Osteoblast (primary cell): Measurements from ENCODE around the gene NPHS2. TPM values are rescaled to one million over a fixed set of nuclear protein-coding genes. Genes with fewer than 3 reads are reported as not detected.

ENCODE experiments used
- DNase-seq: peaks from one replicate; pipeline ENCODE4 v3.0.0; 2011; ENCODE audit warnings: low spot score, mixed read lengths; ENCODE audit not compliant: insufficient read length; ENCODE audit errors: missing footprints
- H2AFZ ChIP-seq: 2 replicates; pipeline ENCODE4 v1.6.0; 2011; ENCODE audit warnings: mild to moderate bottlenecking, low read length
- H3K27ac ChIP-seq: 2 replicates; pipeline ENCODE4 v1.5.1; 2011; ENCODE audit warnings: mild to moderate bottlenecking, low read depth, low read length, moderate library complexity
- H3K27me3 ChIP-seq: 2 replicates; pipeline ENCODE4 v1.6.0; 2012; ENCODE audit warnings: mild to moderate bottlenecking, control low read depth, inconsistent platforms, low read length, moderate library complexity; ENCODE audit not compliant: insufficient read depth
- H3K36me3 ChIP-seq: 2 replicates; pipeline ENCODE4 v1.5.1; 2011; ENCODE audit warnings: mild to moderate bottlenecking, low read length, control low read depth, moderate library complexity; ENCODE audit not compliant: insufficient read depth
- H3K4me1 ChIP-seq: 2 replicates; pipeline ENCODE4 v1.5.1; 2011; ENCODE audit warnings: mild to moderate bottlenecking, low read length, control low read depth, moderate library complexity; ENCODE audit not compliant: insufficient read depth
- H3K4me2 ChIP-seq: 2 replicates; pipeline ENCODE4 v1.6.0; 2011; ENCODE audit warnings: mild to moderate bottlenecking, low read length; ENCODE audit not compliant: insufficient read depth
- H3K4me3 ChIP-seq: fragments of 200-600 bp; sonication (generic); 3 replicates; pipeline ENCODE4 v1.5.1; 2012; ENCODE audit warnings: mild to moderate bottlenecking, low read length, inconsistent platforms; ENCODE audit not compliant: insufficient read depth
- H3K79me2 ChIP-seq: 2 replicates; pipeline ENCODE4 v1.6.0; 2012; ENCODE audit warnings: mild to moderate bottlenecking, low read length, control low read depth, inconsistent platforms; ENCODE audit not compliant: insufficient read depth
- H3K9me3 ChIP-seq: 2 replicates; pipeline ENCODE4 v1.5.1; 2011; ENCODE audit warnings: low read depth, low read length, control low read depth
- H4K20me1 ChIP-seq: 2 replicates; pipeline ENCODE4 v1.6.0; 2012; ENCODE audit warnings: mild to moderate bottlenecking, low read length, control low read depth; ENCODE audit not compliant: insufficient read depth
- total RNA-seq: library from RNA; depleted of rRNA; stranded (reverse); fragments of >200 nt; gene quantifications from 2 replicates; pipeline ENCODE4 v1.2.3, GENCODE V29; 2012
- TF ChIP-seq, protein P1 (sequence below): IDR thresholded peaks from 2 replicates; pipeline ENCODE4 v1.5.1; 2011; ENCODE audit warnings: mild to moderate bottlenecking, low read depth, low read length, moderate library complexity; ENCODE audit errors: extremely low read depth

Gene NPHS2
- total RNA-seq, 1 donor: not detected

DNA sequence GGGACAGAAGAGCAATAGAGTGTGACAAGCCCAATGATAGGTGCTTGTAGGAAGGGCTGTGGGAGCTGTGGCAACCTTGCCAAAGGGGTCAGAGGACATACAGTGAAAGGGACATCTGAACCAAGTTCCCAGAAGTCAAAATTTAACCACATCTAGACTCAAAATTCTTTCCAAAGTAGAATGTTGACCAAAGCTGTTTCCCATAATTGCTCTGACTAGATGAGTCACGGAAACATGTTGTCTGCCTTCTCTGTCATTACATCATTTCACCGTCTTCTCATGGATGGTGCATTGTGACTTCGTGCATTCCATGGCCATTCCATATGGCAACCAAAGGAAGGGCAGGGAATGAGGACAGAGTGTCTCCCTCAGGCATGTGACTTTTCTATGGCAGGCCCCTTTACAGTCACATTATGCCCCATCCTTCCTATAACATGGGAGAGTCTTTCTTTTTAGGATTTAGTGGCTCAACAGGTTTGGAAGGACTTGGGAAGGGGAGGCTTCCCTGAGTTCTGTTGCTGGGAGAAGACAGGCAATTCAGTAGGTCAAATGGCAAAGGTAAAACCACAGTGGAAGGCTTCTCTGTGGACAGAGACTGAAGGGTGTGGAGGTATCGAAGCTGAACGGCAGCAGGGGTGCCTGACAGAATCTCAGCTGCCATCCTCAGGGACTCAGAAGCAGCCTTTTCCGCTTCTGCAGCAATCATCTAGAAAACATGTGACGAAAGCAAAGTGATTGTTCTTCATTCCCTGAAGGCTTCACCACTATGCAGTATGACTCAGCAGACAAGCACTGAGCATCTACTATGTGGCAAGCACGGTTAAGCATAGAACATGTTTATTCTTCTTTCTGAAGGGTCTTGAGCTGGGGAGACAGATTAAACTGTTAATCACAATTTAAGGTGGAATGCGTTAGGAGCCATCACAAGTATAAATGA is 24.7 kb downstream of the NPHS2 start:
- peak; percentile 72 for DNase-seq
- H3K4me3 ChIP-seq: no peak overlapping the region
- TF ChIP-seq, protein P1, sequence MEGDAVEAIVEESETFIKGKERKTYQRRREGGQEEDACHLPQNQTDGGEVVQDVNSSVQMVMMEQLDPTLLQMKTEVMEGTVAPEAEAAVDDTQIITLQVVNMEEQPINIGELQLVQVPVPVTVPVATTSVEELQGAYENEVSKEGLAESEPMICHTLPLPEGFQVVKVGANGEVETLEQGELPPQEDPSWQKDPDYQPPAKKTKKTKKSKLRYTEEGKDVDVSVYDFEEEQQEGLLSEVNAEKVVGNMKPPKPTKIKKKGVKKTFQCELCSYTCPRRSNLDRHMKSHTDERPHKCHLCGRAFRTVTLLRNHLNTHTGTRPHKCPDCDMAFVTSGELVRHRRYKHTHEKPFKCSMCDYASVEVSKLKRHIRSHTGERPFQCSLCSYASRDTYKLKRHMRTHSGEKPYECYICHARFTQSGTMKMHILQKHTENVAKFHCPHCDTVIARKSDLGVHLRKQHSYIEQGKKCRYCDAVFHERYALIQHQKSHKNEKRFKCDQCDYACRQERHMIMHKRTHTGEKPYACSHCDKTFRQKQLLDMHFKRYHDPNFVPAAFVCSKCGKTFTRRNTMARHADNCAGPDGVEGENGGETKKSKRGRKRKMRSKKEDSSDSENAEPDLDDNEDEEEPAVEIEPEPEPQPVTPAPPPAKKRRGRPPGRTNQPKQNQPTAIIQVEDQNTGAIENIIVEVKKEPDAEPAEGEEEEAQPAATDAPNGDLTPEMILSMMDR: no peak
- H3K79me2 ChIP-seq: no peaks in the 10 kb centered on the region
- H3K4me2 ChIP-seq: peak overlapping the region; percentile 31
- H2AFZ ChIP-seq: peak overlapping the region; percentile 27
- no peak overlapping the region for H3K27ac ChIP-seq
- H3K4me1 ChIP-seq: no peaks in the 10 kb centered on the region
- H3K27me3 ChIP-seq: no peaks in the 10 kb centered on the region
- H4K20me1 ChIP-seq: no peaks in the 10 kb centered on the region
- no peaks in the 10 kb centered on the region for H3K36me3 ChIP-seq
- no peaks in the 10 kb centered on the region for H3K9me3 ChIP-seq

DNA sequence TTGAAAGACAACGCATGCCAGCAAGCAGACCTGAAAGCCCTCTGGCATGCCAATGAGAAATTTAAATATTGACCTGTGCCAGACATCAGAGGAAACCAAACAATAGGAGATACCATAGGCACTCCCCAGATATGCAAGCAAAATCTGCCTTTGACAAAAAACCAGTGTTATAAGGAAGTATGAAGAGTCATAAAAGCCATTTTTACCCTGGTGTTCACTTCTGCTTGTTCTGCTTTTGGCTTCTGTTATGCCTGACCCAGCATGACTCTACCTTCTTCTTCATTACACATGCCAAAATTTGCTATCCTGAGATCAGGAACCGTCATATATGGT is 26.4 kb downstream of the NPHS2 start:
- Histone ChIP-seq H3K27me3 (no peaks in the 10 kb centered on the region), H4K20me1 (no peaks in the 10 kb centered on the region), H2AFZ (no peak overlapping the region), H3K36me3 (no peaks in the 10 kb centered on the region), H3K4me1 (no peaks in the 10 kb centered on the region), H3K4me3 (no peak overlapping the region), H3K4me2 (no peak overlapping the region), H3K27ac (no peak overlapping the region), H3K79me2 (no peaks in the 10 kb centered on the region), H3K9me3 (no peaks in the 10 kb centered on the region)
- TF ChIP-seq, protein P1: no peak
- no peak for DNase-seq

DNA sequence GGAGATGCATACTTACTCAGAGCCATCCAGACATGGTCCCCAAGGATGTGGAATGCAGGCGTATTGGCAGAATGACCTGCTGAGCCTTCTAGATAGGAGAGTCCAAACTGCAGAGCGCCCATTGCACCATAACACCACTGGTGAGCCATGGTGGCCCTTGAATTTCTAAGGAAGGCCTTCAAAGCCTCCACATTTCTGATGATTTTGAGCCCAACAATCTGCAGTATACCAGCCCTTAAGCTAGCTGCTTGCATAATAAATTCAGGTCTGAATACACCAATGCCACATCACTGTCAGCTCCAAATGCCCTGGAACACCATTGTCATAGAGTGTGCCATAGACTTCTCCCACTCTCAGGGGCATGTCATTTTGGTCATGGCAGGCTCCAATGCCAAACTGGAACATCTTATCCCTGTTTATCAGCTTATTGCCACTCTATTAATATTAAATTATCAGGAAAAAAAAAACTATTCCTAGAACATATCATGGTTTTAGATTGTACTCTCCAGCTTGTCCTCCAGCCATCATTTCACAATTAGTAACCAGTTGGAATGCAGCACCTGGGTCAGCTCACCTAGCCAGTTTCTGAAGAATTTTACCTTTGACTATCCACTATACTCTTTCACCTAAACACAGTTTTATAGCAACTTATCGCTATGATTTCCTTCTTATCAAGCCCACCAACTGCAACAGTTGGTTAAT is 26.9 kb downstream of the NPHS2 start:
- no peak for DNase-seq
- TF ChIP-seq, protein P1: no peak
- H3K79me2 ChIP-seq: no peaks in the 10 kb centered on the region
- no peak overlapping the region for H3K4me2 ChIP-seq
- H3K4me1 ChIP-seq: no peaks in the 10 kb centered on the region
- H3K36me3 ChIP-seq: no peaks in the 10 kb centered on the region
- no peaks in the 10 kb centered on the region for H3K9me3 ChIP-seq
- H3K27me3 ChIP-seq: no peaks in the 10 kb centered on the region
- H4K20me1 ChIP-seq: no peaks in the 10 kb centered on the region
- no peak overlapping the region for H2AFZ ChIP-seq
- no peak overlapping the region for H3K27ac ChIP-seq
- no peak overlapping the region for H3K4me3 ChIP-seq

DNA sequence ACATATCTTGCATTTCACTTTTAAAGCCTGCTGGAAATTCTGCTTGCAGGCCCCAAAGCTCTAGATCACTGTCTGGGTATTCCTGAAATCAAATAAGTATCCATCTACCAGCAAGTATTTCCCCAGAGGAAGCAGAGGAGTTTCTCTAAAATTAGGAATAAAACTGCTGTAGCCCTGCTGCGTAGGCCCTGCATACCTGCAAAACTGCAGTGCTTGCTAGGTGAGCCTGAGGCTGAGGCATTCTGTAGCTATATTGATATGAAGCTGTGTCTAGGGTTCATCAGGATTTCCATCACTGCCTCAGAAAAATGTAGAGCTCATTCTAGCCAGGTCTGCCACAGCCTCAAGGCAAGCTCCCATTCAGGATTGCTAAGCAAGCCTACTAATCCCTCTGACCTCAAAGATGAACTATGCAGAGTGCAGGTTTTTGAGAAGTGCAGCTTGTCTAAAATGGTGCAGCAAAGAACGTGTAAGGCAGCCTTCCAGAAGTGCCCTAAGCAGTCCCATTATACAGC is 28.7 kb downstream of the NPHS2 start:
- no peak overlapping the region for H3K4me2 ChIP-seq
- DNase-seq: no peak
- H3K36me3 ChIP-seq: no peaks in the 10 kb centered on the region
- no peak overlapping the region for H3K4me3 ChIP-seq
- TF ChIP-seq, protein P1: no peak
- no peaks in the 10 kb centered on the region for H3K27me3 ChIP-seq
- no peaks in the 10 kb centered on the region for H3K79me2 ChIP-seq
- H3K27ac ChIP-seq: no peak overlapping the region
- H4K20me1 ChIP-seq: no peaks in the 10 kb centered on the region
- H3K4me1 ChIP-seq: no peaks in the 10 kb centered on the region
- H2AFZ ChIP-seq: no peak overlapping the region
- no peaks in the 10 kb centered on the region for H3K9me3 ChIP-seq
